Stimulated activated CD8-positive, alpha-beta memory T cell treated with anti-CD3 and anti-CD28 coated beads, Interleukin-4, amount 100 ng/mL, for 1 hour (primary cell): ENCODE measurements around the gene POU2F1.

Source experiments
- DNase-seq, 2 donors: peaks; one replicate each; pipeline ENCODE4 v3.0.0-alpha.2; 2020; ENCODE audit warnings: low read depth in 2 of 2, low spot score in 1 of 2

The POU2F1 gene

GRCh38 chr1:167220537-167221125 is at the start of gene POU2F1:
POU2F1 (plus strand) TSS chr1:167220886; CDS start chr1:167220898, 12 bp downstream.
- DNase-seq: peak; percentile 96 to 99

GRCh38 chr1:167171286-167171929 is 49.3 kb upstream of the POU2F1 start:
- no peak for DNase-seq

GRCh38 chr1:167173516-167174184 is 47.0 kb upstream of the POU2F1 start:
- no peak for DNase-seq

- DNase-seq: no peak
Observed at GRCh38 chr1:167175901-167176300, 44.8 kb upstream of the POU2F1 start.

- no peak for DNase-seq
Observed at GRCh38 chr1:167178831-167179230, 41.9 kb upstream of the POU2F1 start.

- DNase-seq: no peak
Observed at GRCh38 chr1:167182571-167183320, 37.9 kb upstream of the POU2F1 start.

- DNase-seq: no peak
Observed at GRCh38 chr1:167184081-167184480, 36.6 kb upstream of the POU2F1 start.

- no peak for DNase-seq
Observed at GRCh38 chr1:167185062-167185461, 35.6 kb upstream of the POU2F1 start.

- DNase-seq: no peak
Observed at GRCh38 chr1:167185974-167186657, 34.6 kb upstream of the POU2F1 start.

- no peak for DNase-seq
Observed at GRCh38 chr1:167186771-167187170, 33.9 kb upstream of the POU2F1 start.

GRCh38 chr1:167190747-167191237 is 29.9 kb upstream of the POU2F1 start:
- DNase-seq: no peak

GRCh38 chr1:167191958-167192357 is 28.7 kb upstream of the POU2F1 start:
- DNase-seq: no peak

- DNase-seq: no peak
Observed at GRCh38 chr1:167194182-167194581, 26.5 kb upstream of the POU2F1 start.

- no peak for DNase-seq
Observed at GRCh38 chr1:167196166-167196565, 24.5 kb upstream of the POU2F1 start.

- no peak for DNase-seq
Observed at GRCh38 chr1:167197236-167197635, 23.4 kb upstream of the POU2F1 start.

GRCh38 chr1:167197692-167198091 is 23.0 kb upstream of the POU2F1 start:
- DNase-seq: no peak

- no peak for DNase-seq
Observed at GRCh38 chr1:167198518-167199133, 22.1 kb upstream of the POU2F1 start.

GRCh38 chr1:167199656-167200055 is 21.0 kb upstream of the POU2F1 start:
- DNase-seq: no peak

- no peak for DNase-seq
Observed at GRCh38 chr1:167200272-167200671, 20.4 kb upstream of the POU2F1 start.

- no peak for DNase-seq
Observed at GRCh38 chr1:167200749-167201148, 19.9 kb upstream of the POU2F1 start.

- DNase-seq: no peak
Observed at GRCh38 chr1:167202049-167202448, 18.6 kb upstream of the POU2F1 start.
